Endothelial cell of umbilical vein (primary cell): ENCODE measurements around the gene SLC39A8. TPM values are rescaled to one million over a fixed set of nuclear protein-coding genes. Genes with fewer than 3 reads are reported as not detected.

Experiments used
- BruUV-seq: library from RNA; stranded (reverse); fragments of 400-500 nt; replicated peaks from 2 replicates; lab custom pipeline; 2021; lab: Mats Ljungman, UMichigan
- CTCF ChIA-PET: fragments of 300-600, 350-600 bp; sonication (Branson Sonifier 250); formaldehyde crosslinking; loops from one replicate; lab custom pipeline; 2021; ENCODE audit warnings: antibody characterized with exemption, inconsistent platforms; lab: Charles Lee
- POLR2A ChIA-PET: fragments of 300-600, 350-600 bp; sonication (Branson Sonifier 250); formaldehyde crosslinking; loops from one replicate; lab custom pipeline; 2021; ENCODE audit warnings: antibody characterized with exemption, inconsistent platforms; lab: Charles Lee
- DNase-seq: peaks from one replicate; pipeline ENCODE4 v3.0.0-alpha.2; 2011; ENCODE audit warnings: low read depth, low spot score
- FAIRE-seq: peaks from 2 replicates; lab custom pipeline; 2011; peaks lifted over from hg19 to GRCh38; lab: Jason Lieb, UNC
- H2AFZ ChIP-seq: 2 replicates; pipeline ENCODE4 v1.6.0; 2012; ENCODE audit warnings: low read depth, low read length, control low read depth, inconsistent platforms
- H3K27ac ChIP-seq: 2 replicates; pipeline ENCODE4 v1.5.1; 2011; ENCODE audit warnings: low read depth, mild to moderate bottlenecking, control low read depth, low read length, moderate library complexity; ENCODE audit not compliant: insufficient read depth
- H3K27me3 ChIP-seq, 2 experiments: 2 replicates each; pipeline versions ENCODE4 v1.6.0 to v1.6.1; 2011; ENCODE audit warnings: low read length in 2 of 2, mixed read lengths in 1 of 2; ENCODE audit not compliant: control insufficient read depth in 2 of 2, insufficient read depth in 2 of 2
- H3K36me3 ChIP-seq, 2 experiments: 2 replicates in 1 of 2; 3 replicates in 1 of 2; pipeline ENCODE4 v1.5.1; 2011; ENCODE audit warnings: low read length in 2 of 2, mild to moderate bottlenecking in 1 of 2, moderate library complexity in 1 of 2; ENCODE audit not compliant: control insufficient read depth in 2 of 2, insufficient read depth in 2 of 2; ENCODE audit errors: extremely low read depth in 1 of 2
- H3K4me1 ChIP-seq: 3 replicates; pipeline ENCODE4 v1.5.1; 2011; ENCODE audit warnings: mild to moderate bottlenecking, low read length; ENCODE audit not compliant: control insufficient read depth, insufficient read depth; ENCODE audit errors: extremely low read depth
- H3K4me2 ChIP-seq: 2 replicates; pipeline ENCODE4 v1.6.1; 2011; ENCODE audit warnings: low read length, control low read depth, mixed read lengths; ENCODE audit not compliant: insufficient read depth
- H3K4me3 ChIP-seq, 3 experiments: fragments of 200-600 bp in 1 of 3; sonication (generic), shearing (Covaris generic) in 1 of 3; replicated peaks in 1 of 3; 2 replicates each; pipeline ENCODE4 v1.5.1; 2011 to 2016; ENCODE audit warnings: control low read depth in 3 of 3, low read length in 3 of 3, mild to moderate bottlenecking in 2 of 3, inconsistent platforms in 1 of 3, low read depth in 1 of 3, moderate library complexity in 1 of 3; ENCODE audit not compliant: insufficient read depth in 1 of 3
- H3K79me2 ChIP-seq: 2 replicates; pipeline ENCODE4 v1.6.0; 2012; ENCODE audit warnings: low read length, inconsistent platforms; ENCODE audit not compliant: control insufficient read depth, insufficient read depth
- H3K9ac ChIP-seq: replicated peaks from 2 replicates; pipeline ENCODE3; 2011; ENCODE audit warnings: low read length, control low read depth; ENCODE audit not compliant: insufficient read depth; ENCODE audit errors: extremely low read depth
- H3K9me1 ChIP-seq: replicated peaks from 3 replicates; pipeline ENCODE4 v1.6.0; 2011; ENCODE audit warnings: mild to moderate bottlenecking, low read length; ENCODE audit not compliant: control insufficient read depth, insufficient read depth; ENCODE audit errors: extremely low read depth
- H3K9me3 ChIP-seq: replicated peaks from 2 replicates; pipeline ENCODE4 v1.5.1; 2012; ENCODE audit warnings: low read length, inconsistent platforms; ENCODE audit not compliant: control insufficient read depth, insufficient read depth
- H4K20me1 ChIP-seq: replicated peaks from 2 replicates; pipeline ENCODE3; 2011; ENCODE audit warnings: mild to moderate bottlenecking, low read length; ENCODE audit not compliant: control insufficient read depth, insufficient read depth; ENCODE audit errors: extremely low read depth
- CTCF ChIP-seq, 2 donors: IDR thresholded peaks; 1 replicate in 1 of 2; 2 replicates in 1 of 2; pipeline ENCODE4 v1.5.1; 2011; ENCODE audit warnings: low read length in 2 of 2, mild to moderate bottlenecking in 2 of 2, moderate library complexity in 2 of 2, control low read depth in 1 of 2, inconsistent platforms in 1 of 2, low read depth in 1 of 2; ENCODE audit not compliant: insufficient read depth in 1 of 2; ENCODE audit errors: extremely low read depth in 1 of 2
- EZH2 ChIP-seq: IDR thresholded peaks from 2 replicates; pipeline ENCODE4 v1.6.1; 2012; ENCODE audit warnings: borderline replicate concordance, low read depth, mild to moderate bottlenecking, moderate library complexity, low read length, inconsistent platforms; ENCODE audit not compliant: severe bottlenecking
- FOS ChIP-seq: IDR thresholded peaks from 2 replicates; pipeline ENCODE4 v1.6.1; 2011; ENCODE audit warnings: mild to moderate bottlenecking, low read length, moderate library complexity, borderline replicate concordance; ENCODE audit not compliant: insufficient read depth
- GATA2 ChIP-seq: IDR thresholded peaks from 2 replicates; pipeline ENCODE4 v1.7.0; 2011; ENCODE audit warnings: low read depth, mild to moderate bottlenecking, moderate library complexity, mixed read lengths, low read length; ENCODE audit not compliant: insufficient read length, insufficient read depth
- JUN ChIP-seq: IDR thresholded peaks from 2 replicates; pipeline ENCODE4 v1.6.1; 2011; ENCODE audit warnings: borderline replicate concordance, low read depth; ENCODE audit not compliant: insufficient read length, insufficient read depth
- MAX ChIP-seq: IDR thresholded peaks from 2 replicates; pipeline ENCODE4 v1.6.1; 2011; ENCODE audit not compliant: insufficient read depth, insufficient read length
- MYC ChIP-seq: IDR thresholded peaks from one replicate; pipeline ENCODE4 v1.6.1; 2011; ENCODE audit warnings: mild to moderate bottlenecking, low read depth, low read length
- dilution Hi-C: fragments of 300-500 bp; cut with MboI; formaldehyde crosslinking; loops from one replicate; pipeline ENCODE4 v1.15.0; 2019; ENCODE audit warnings: low sequenced_read_pairs; ENCODE audit not compliant: extremely low pct_ligation_motif_present
- intact Hi-C: fragments of 100-400 bp; cut with micrococcal nuclease; formaldehyde crosslinking; loops from one replicate; pipeline ENCODE4 v1.10.0; 2022
- polyA plus RNA-seq, 4 experiments: library from polyadenylated mRNA; depleted of rRNA in 3 of 4; stranded (reverse) in 3 of 4; unstranded in 1 of 4; fragments of >200 nt; gene quantifications; 2 replicates each; pipeline versions ENCODE4 v1.2.1 to v1.2.3, GENCODE V29; 2011 to 2012; ENCODE audit warnings: missing spikeins in 1 of 4
- total RNA-seq: library from RNA; stranded (reverse); gene quantifications from 2 replicates; pipeline ENCODE4 v1.2.3, GENCODE V29; 2021

Gene SLC39A8
- total and polyA plus RNA-seq, 2 donors (not counting 3 experiments of a cell fraction or from before 2014, with no cell fraction given) = 1.7 to 6.7 TPM

DNA sequence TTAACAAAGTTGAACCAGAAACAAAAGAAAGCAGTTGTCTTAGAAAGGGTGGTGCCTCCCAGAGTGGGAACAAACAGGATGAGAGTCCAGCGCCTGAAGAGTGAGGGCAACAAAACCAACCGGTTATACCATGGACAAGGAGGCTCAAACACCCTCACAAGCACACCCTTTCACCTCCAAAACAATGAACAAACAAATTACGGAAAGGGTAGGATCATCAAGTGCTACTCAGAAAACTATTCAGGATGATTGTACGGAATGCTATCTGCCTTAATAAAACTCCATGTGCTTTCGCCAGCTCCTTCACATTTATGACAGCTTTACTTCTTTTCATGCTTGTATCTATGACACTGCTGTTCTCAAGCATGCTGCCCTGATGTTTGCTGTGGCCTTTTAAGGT, 26.8 kb downstream of the SLC39A8 start:
- FAIRE-seq (no peak), DNase-seq (no peak)
- dilution Hi-C loops = no loop called here
- Histone ChIP-seq H3K27me3 (no peaks in the 10 kb centered on the region), H3K9ac (no peak overlapping the region), H3K79me2 (no peaks in the 10 kb centered on the region), H3K4me3 (no peak overlapping the region), H4K20me1 (no peaks in the 10 kb centered on the region), H3K4me2 (no peak overlapping the region), H3K4me1 (no peaks in the 10 kb centered on the region), H3K27ac (no peak overlapping the region), H2AFZ (no peak overlapping the region), H3K9me1 (no peaks in the 10 kb centered on the region), H3K9me3 (no peaks in the 10 kb centered on the region), H3K36me3 (no peaks in the 10 kb centered on the region)
- no peak for TF ChIP-seq EZH2
- TF ChIP-seq GATA2 = no peak
- no peak for TF ChIP-seq CTCF (IDR thresholded peaks at IDR 0.05; ENCODE audit: extremely low read depth in 1 of 2, insufficient read depth in 1 of 2, low read depth in 1 of 2, low read length in 2 of 2)
- TF ChIP-seq MAX = no peak
- TF ChIP-seq FOS = no peak
- no peak for TF ChIP-seq JUN
- TF ChIP-seq MYC = no peak
- BruUV-seq = no TSS peak
- intact Hi-C loops = no loop called here
- POLR2A ChIA-PET = no interaction called here
- CTCF ChIA-PET = interaction anchor here (1.6 kb wide), 1 partner anchor 22 kb away, joined by 3 read pairs; no protein-coding TSS in a partner anchor
